Measurements from ENCODE around the gene MLKL. TPM values are rescaled to one million over a fixed set of nuclear protein-coding genes. Genes with fewer than 3 reads are reported as not detected.

MLKL gene
- total and polyA plus RNA-seq, 2 of the 13 experiments (the other 11 are each of a cell fraction or from before 2014, with no cell fraction given): 6.4 to 10.7 TPM

DNA sequence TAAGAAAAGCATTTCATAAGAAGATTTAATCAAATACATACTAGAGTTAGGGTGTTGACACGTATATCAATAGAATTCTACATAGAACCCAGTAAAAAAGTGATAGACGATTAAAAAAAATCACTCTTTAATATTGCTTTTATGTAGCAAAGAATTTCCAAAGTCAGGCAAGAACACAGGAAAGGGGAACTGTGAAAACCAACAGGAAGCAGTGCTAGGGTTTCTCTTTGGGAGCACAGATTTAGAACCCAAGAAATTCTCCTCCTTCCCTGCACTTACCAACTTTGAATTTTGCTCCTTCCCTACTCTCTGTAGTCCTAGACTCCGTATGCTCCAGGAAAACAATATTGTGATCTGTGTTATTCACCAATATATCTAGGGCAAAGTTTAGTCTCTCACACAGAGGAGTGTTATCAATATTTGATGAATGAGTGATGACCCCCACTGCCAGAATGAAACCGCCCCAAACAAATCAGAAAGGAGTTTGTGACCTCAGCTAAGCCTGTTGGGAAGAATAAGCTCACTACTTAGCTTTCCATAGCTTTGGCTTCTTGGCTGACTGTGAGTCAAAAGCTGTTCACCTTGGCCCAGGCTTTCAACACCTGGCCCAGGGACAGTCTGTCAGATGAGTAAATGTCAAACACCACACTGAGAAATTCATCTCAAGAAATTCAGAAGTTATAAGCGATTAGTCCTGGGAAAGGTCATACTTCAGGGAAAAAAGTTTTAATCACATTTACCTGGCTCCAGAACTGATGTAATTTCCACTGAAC lies 42.6 kb downstream of the MLKL start (continued):
- TF ChIP-seq ZGPAT (CRISPR knock-in tag; IDR thresholded peaks at IDR 0.05): no peak
- TF ChIP-seq, protein P1, sequence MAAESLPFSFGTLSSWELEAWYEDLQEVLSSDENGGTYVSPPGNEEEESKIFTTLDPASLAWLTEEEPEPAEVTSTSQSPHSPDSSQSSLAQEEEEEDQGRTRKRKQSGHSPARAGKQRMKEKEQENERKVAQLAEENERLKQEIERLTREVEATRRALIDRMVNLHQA (CRISPR knock-in tag; IDR thresholded peaks at IDR 0.05): no peak
- TF ChIP-seq ZNF101 (CRISPR knock-in tag; IDR thresholded peaks at IDR 0.05; ENCODE audit: borderline replicate concordance, low read depth): no peak
- TF ChIP-seq TEAD3 (CRISPR knock-in tag; optimal IDR thresholded peaks at IDR 0.05; ENCODE audit: borderline replicate concordance): no peak
- no peak for TF ChIP-seq ZNF34 (CRISPR knock-in tag; IDR thresholded peaks at IDR 0.05; ENCODE audit: borderline replicate concordance)
- no peak for TF ChIP-seq TBL1XR1 (IDR thresholded peaks at IDR 0.05; ENCODE audit: borderline replicate concordance, low read length, partially characterized antibody)
- TF ChIP-seq MLX (CRISPR knock-in tag; IDR thresholded peaks at IDR 0.05): no peak

DNA sequence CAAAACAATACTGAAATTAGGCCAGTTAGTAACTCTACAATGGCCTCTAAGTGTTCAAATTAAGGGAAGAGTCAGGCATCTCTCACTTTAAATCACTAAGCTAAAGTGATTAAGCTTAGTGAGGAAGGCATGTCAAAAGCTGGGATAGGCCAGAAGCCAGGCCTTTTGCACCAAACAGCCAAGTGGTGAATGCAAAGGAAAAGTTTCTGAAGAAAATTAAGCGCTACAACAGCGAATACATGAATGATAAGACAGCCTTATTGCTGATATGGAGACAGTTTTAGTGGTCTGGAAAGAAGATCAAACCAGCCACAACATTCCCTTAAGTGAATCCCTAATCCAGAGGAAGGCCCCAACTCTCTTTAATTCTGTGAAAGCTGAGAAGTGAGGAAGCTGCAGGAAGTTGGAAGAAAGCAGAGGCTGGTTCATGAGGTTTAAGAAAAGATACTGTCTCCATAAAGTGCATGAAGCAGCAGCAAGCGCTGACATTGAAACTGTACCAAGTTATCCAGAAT lies 46.1 kb downstream of the MLKL start:
- H3K4me1 ChIP-seq (ENCODE audit: insufficient read depth, low read length): peaks cover 23% of the 10 kb centered on the region
- in situ Hi-C loops (cut with HindIII; ENCODE audit: extremely low pct_ligation_motif_present, low pct_unique_long_range_greater_than_20kb) (no loop called here), intact Hi-C loops (cut with micrococcal nuclease; ENCODE audit: unreplicated experiment) (no loop called here)
- H2AFZ ChIP-seq (ENCODE audit: low read length): no peak overlapping the region
- H3K9me3 ChIP-seq (ENCODE audit: low read length): no peaks in the 10 kb centered on the region
- no TSS peak for BruUV-seq (replicated peaks)
- no peak overlapping the region for H3K9ac ChIP-seq (ENCODE audit: insufficient read depth, low read depth, low read length)
- H3K4me3 ChIP-seq (replicated peaks in 1 of 3; ENCODE audit: insufficient read depth in 1 of 3, low read depth in 2 of 3, low read length in 3 of 3): no peak overlapping the region
- no peak overlapping the region for H3K27ac ChIP-seq (ENCODE audit: extremely low read length, insufficient read depth, low read length)
- ChIA-PET CTCF (ENCODE audit: low intra/inter-chr PET ratio, low total read pairs) (no interaction called here), POLR2A (no interaction called here)
- H3K27me3 ChIP-seq (ENCODE audit: control insufficient read depth in 1 of 2, insufficient read depth in 2 of 2, low read length in 2 of 2): no peaks in the 10 kb centered on the region
- no peak for DNase-seq (ENCODE audit: low spot score)
- peaks cover 72% of the 10 kb centered on the region for H3K79me2 ChIP-seq (ENCODE audit: insufficient read depth, low read length)
- H3K4me2 ChIP-seq (ENCODE audit: low read depth, low read length): no peak overlapping the region
- no peak for FAIRE-seq
- no peak for ATAC-seq
- no peaks in the 10 kb centered on the region; the same call in 1 of the 2 replicates for H4K20me1 ChIP-seq (ENCODE audit: insufficient read depth, low read length)
- H3K36me3 ChIP-seq (replicated peaks in 1 of 2; ENCODE audit: control insufficient read depth in 1 of 2, insufficient read depth in 2 of 2, low read length in 2 of 2): peaks cover 12 to 82% of the 10 kb centered on the region in 2 experiments
- 98% methylated on average over 3 of the region's 3 CpGs for WGBS (ENCODE audit: low lambda C conversion rate)
- TF ChIP-seq ZNF7 (CRISPR knock-in tag; IDR thresholded peaks at IDR 0.05) (no peak), ZNF605 (CRISPR knock-in tag; IDR thresholded peaks at IDR 0.05) (no peak), ZNF121 (CRISPR knock-in tag; IDR thresholded peaks at IDR 0.05) (no peak), ZNF264 (CRISPR knock-in tag; IDR thresholded peaks at IDR 0.05) (no peak), ZNF709 (CRISPR knock-in tag; IDR thresholded peaks at IDR 0.05) (no peak), ZNF83 (CRISPR knock-in tag; IDR thresholded peaks at IDR 0.05; ENCODE audit: borderline replicate concordance) (no peak), SMC3 (IDR thresholded peaks at IDR 0.05; ENCODE audit: low read length) (no peak), ZNF644 (CRISPR knock-in tag; IDR thresholded peaks at IDR 0.05; ENCODE audit: low read depth) (no peak), SAFB2 (CRISPR knock-in tag; IDR thresholded peaks at IDR 0.05; ENCODE audit: borderline replicate concordance, low read depth) (no peak), ZNF615 (CRISPR knock-in tag; IDR thresholded peaks at IDR 0.05; ENCODE audit: borderline replicate concordance) (no peak)
- TF ChIP-seq, protein P2, sequence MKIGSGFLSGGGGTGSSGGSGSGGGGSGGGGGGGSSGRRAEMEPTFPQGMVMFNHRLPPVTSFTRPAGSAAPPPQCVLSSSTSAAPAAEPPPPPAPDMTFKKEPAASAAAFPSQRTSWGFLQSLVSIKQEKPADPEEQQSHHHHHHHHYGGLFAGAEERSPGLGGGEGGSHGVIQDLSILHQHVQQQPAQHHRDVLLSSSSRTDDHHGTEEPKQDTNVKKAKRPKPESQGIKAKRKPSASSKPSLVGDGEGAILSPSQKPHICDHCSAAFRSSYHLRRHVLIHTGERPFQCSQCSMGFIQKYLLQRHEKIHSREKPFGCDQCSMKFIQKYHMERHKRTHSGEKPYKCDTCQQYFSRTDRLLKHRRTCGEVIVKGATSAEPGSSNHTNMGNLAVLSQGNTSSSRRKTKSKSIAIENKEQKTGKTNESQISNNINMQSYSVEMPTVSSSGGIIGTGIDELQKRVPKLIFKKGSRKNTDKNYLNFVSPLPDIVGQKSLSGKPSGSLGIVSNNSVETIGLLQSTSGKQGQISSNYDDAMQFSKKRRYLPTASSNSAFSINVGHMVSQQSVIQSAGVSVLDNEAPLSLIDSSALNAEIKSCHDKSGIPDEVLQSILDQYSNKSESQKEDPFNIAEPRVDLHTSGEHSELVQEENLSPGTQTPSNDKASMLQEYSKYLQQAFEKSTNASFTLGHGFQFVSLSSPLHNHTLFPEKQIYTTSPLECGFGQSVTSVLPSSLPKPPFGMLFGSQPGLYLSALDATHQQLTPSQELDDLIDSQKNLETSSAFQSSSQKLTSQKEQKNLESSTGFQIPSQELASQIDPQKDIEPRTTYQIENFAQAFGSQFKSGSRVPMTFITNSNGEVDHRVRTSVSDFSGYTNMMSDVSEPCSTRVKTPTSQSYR (CRISPR knock-in tag; IDR thresholded peaks at IDR 0.05; ENCODE audit: borderline replicate concordance): no peak

Measured in HepG2 (cell line).